Caco-2 (cell line): ENCODE measurements around the gene HIBCH. TPM values are rescaled to one million over a fixed set of nuclear protein-coding genes. Genes with fewer than 3 reads are reported as not detected.

Source experiments
- BruUV-seq: library from RNA; stranded (reverse); fragments of 400-500 nt; replicated peaks from 2 replicates; lab custom pipeline; 2021; lab: Mats Ljungman, UMichigan
- CTCF ChIA-PET: fragments of 300-600 bp; sonication (Branson Sonifier 250); formaldehyde crosslinking; loops from one replicate; lab custom pipeline; 2022; ENCODE audit warnings: antibody characterized with exemption; lab: Charles Lee
- POLR2A ChIA-PET: fragments of 300-600 bp; sonication (Branson Sonifier 250); formaldehyde crosslinking; loops from one replicate; lab custom pipeline; 2022; ENCODE audit warnings: antibody characterized with exemption; lab: Charles Lee
- DNase-seq, 2 experiments: peaks; one replicate each; pipeline versions ENCODE4 v3.0.0 to v3.0.0-alpha.2; 2020 to 2022
- H3K27me3 ChIP-seq: replicated peaks from 2 replicates; pipeline ENCODE4 v1.6.0; 2011; ENCODE audit warnings: low read length; ENCODE audit not compliant: control insufficient read depth, insufficient read depth
- H3K36me3 ChIP-seq: 2 replicates; pipeline ENCODE4 v1.5.1; 2011; ENCODE audit warnings: low read length; ENCODE audit not compliant: control insufficient read depth, insufficient read depth
- H3K4me1 ChIP-seq: fragments of 250-450 bp; sonication (Bioruptor Pico); 2 replicates; pipeline ENCODE4 v1.5.1; 2020; ENCODE audit warnings: mild to moderate bottlenecking
- H3K4me3 ChIP-seq: 2 replicates; pipeline ENCODE4 v1.5.1; 2011; ENCODE audit warnings: low read depth, mild to moderate bottlenecking, control low read depth, low read length
- H3K9me3 ChIP-seq: fragments of 250-450 bp; sonication (Bioruptor Pico); 2 replicates; pipeline ENCODE4 v1.5.1; 2020; ENCODE audit warnings: mild to moderate bottlenecking, moderate library complexity
- H3K27ac Mint-ChIP-seq: one replicate; pipeline ENCODE4 v1.8.0; 2022; ENCODE audit warnings: mixed read lengths; ENCODE audit not compliant: unreplicated experiment
- H3K27me3 Mint-ChIP-seq: one replicate; pipeline ENCODE4 v1.8.0; 2022; ENCODE audit warnings: mixed read lengths; ENCODE audit not compliant: insufficient read depth, unreplicated experiment
- H3K36me3 Mint-ChIP-seq: one replicate; pipeline ENCODE4 v1.8.0; 2022; ENCODE audit warnings: mild to moderate bottlenecking, mixed read lengths; ENCODE audit not compliant: insufficient read depth, unreplicated experiment
- H3K4me1 Mint-ChIP-seq: one replicate; pipeline ENCODE4 v1.8.0; 2022; ENCODE audit warnings: low read depth, mixed read lengths; ENCODE audit not compliant: unreplicated experiment
- H3K4me3 Mint-ChIP-seq: one replicate; pipeline ENCODE4 v1.8.0; 2022; ENCODE audit warnings: mild to moderate bottlenecking, moderate library complexity, mixed read lengths; ENCODE audit not compliant: unreplicated experiment
- H3K9me3 Mint-ChIP-seq: one replicate; pipeline ENCODE4 v1.8.0; 2022; ENCODE audit warnings: mixed read lengths; ENCODE audit not compliant: unreplicated experiment
- CTCF ChIP-seq, 2 experiments: fragments of 200-600 bp in 1 of 2; IDR thresholded peaks; 1 replicate in 1 of 2; 2 replicates in 1 of 2; pipeline versions ENCODE4 v1.5.1 to v1.8.0; 2011 to 2022; ENCODE audit warnings: antibody characterized with exemption in 1 of 2, control low read depth in 1 of 2, inconsistent platforms in 1 of 2, low read depth in 1 of 2, low read length in 1 of 2, mild to moderate bottlenecking in 1 of 2, moderate library complexity in 1 of 2; ENCODE audit not compliant: insufficient read depth in 1 of 2, severe bottlenecking in 1 of 2, unreplicated experiment in 1 of 2
- intact Hi-C: fragments of 100-400 bp; cut with micrococcal nuclease; formaldehyde crosslinking; loops from one replicate; pipeline ENCODE4 v1.10.0; 2022; ENCODE audit not compliant: unreplicated experiment
- total RNA-seq: library from RNA; stranded (reverse); gene quantifications from 2 replicates; pipeline ENCODE4 v1.2.3, GENCODE V29; 2022

HIBCH gene
- total RNA-seq, 1 experiment from 2014 or later: 34.4 TPM

GRCh38 chr2:190350371-190350770 is 30.7 kb upstream of the HIBCH start:
- no peak overlapping the region for H3K4me3 ChIP-seq
- H3K4me3 Mint-ChIP-seq: no peak overlapping the region
- H3K9me3 Mint-ChIP-seq: no peaks in the 10 kb centered on the region
- H3K27me3 ChIP-seq: no peaks in the 10 kb centered on the region
- peaks cover 10% of the 10 kb centered on the region for H3K36me3 Mint-ChIP-seq
- H3K27ac Mint-ChIP-seq: no peak overlapping the region
- no peak for TF ChIP-seq CTCF (IDR thresholded peaks at IDR 0.05; ENCODE audit: insufficient read depth in 1 of 2, low read depth in 1 of 2, low read length in 1 of 2, severe bottlenecking in 1 of 2, unreplicated experiment in 1 of 2)
- peaks cover 4% of the 10 kb centered on the region; the same call in 1 of the 2 replicates for H3K4me1 ChIP-seq
- H3K4me1 Mint-ChIP-seq: peaks cover 19% of the 10 kb centered on the region
- ChIA-PET POLR2A (no interaction called here), CTCF (no interaction called here)
- H3K36me3 ChIP-seq: no peaks in the 10 kb centered on the region
- no peaks in the 10 kb centered on the region for H3K27me3 Mint-ChIP-seq
- H3K9me3 ChIP-seq: no peaks in the 10 kb centered on the region
- DNase-seq: no peak
- BruUV-seq: no TSS peak
- intact Hi-C loops: no loop called here

- Mint-ChIP-seq H3K4me1 (no peaks in the 10 kb centered on the region), H3K36me3 (peaks cover 16% of the 10 kb centered on the region), H3K9me3 (no peaks in the 10 kb centered on the region), H3K27me3 (no peaks in the 10 kb centered on the region), H3K27ac (peak overlapping the region; percentile 91), H3K4me3 (peak overlapping the region; percentile 95)
- intact Hi-C loops: loop anchor here (1.0 kb wide), 3 partner anchors 28 to 167 kb away; no protein-coding TSS in a partner anchor
- no peaks in the 10 kb centered on the region for H3K9me3 ChIP-seq
- no TSS peak for BruUV-seq
- no peaks in the 10 kb centered on the region for H3K36me3 ChIP-seq
- CTCF ChIA-PET: interaction anchor here (0.7 to 1.2 kb wide), 7 partner anchors 10 to 261 kb away, joined by 3 to 11 read pairs (median 3); partner anchors contain the start of gene HIBCH
- POLR2A ChIA-PET: interaction anchor here (0.5 to 1.2 kb wide), 2 partner anchors 25 to 668 kb away, joined by 3 to 4 read pairs; partner anchors contain the start of gene HIBCH
- peak; percentile 37 to 74 for TF ChIP-seq CTCF (IDR thresholded peaks at IDR 0.05; ENCODE audit: insufficient read depth in 1 of 2, low read depth in 1 of 2, low read length in 1 of 2, severe bottlenecking in 1 of 2, unreplicated experiment in 1 of 2)
- DNase-seq: peak; percentile 65 to 69
- no peaks in the 10 kb centered on the region for H3K4me1 ChIP-seq
- no peaks in the 10 kb centered on the region for H3K27me3 ChIP-seq
- peak overlapping the region; percentile 76 for H3K4me3 ChIP-seq
These were observed 24.7 kb upstream of the HIBCH start for GRCh38 chr2:190344276-190344827.

GRCh38 chr2:190343536-190344275 is 24.1 kb upstream of the HIBCH start, which contains the start of gene INPP1:
INPP1 (plus strand) TSS chr2:190343589; CDS start chr2:190360103, 16,514 bp downstream.
- BruUV-seq: no TSS peak
- Mint-ChIP-seq H3K27ac (peak within 1 kb of the TSS; percentile 91), H3K36me3 (peaks cover 12% of the 10 kb centered on the region), H3K4me1 (no peaks in the 10 kb centered on the region), H3K9me3 (no peaks in the 10 kb centered on the region), H3K27me3 (no peaks in the 10 kb centered on the region), H3K4me3 (peak within 1 kb of the TSS; percentile 95)
- no peaks in the 10 kb centered on the region for H3K36me3 ChIP-seq
- no peak for TF ChIP-seq CTCF (IDR thresholded peaks at IDR 0.05; ENCODE audit: insufficient read depth in 1 of 2, low read depth in 1 of 2, low read length in 1 of 2, severe bottlenecking in 1 of 2, unreplicated experiment in 1 of 2)
- no peaks in the 10 kb centered on the region for H3K9me3 ChIP-seq
- ChIA-PET POLR2A (interaction anchor here (0.5 to 1.2 kb wide), 2 partner anchors 24 to 668 kb away, joined by 3 to 4 read pairs; partner anchors contain the start of gene HIBCH), CTCF (interaction anchor here (0.7 to 1.2 kb wide), 7 partner anchors 11 to 260 kb away, joined by 3 to 11 read pairs (median 3); partner anchors contain the start of gene HIBCH)
- H3K4me1 ChIP-seq: no peaks in the 10 kb centered on the region
- intact Hi-C loops: loop anchor here (1.0 kb wide), 4 partner anchors 8 to 168 kb away; no protein-coding TSS in a partner anchor
- peak within 1 kb of the TSS; percentile 76 for H3K4me3 ChIP-seq
- no peaks in the 10 kb centered on the region for H3K27me3 ChIP-seq
- DNase-seq: peak; percentile 63 to 71
